Naive thymus-derived CD8-positive, alpha-beta T cell (primary cell): ENCODE measurements around the gene TNKS2. TPM values are rescaled to one million over a fixed set of nuclear protein-coding genes. Genes with fewer than 3 reads are reported as not detected.
A peak's percentile ranks its signal among the peaks of the same experiment; 100 is the strongest.

ENCODE experiments used
- ATAC-seq, 2 donors: fragments of 150-1000 bp; cut with Tn5 transposase in 1 of 2; sonication (Bioruptor Pico), chemical (Tn5 transposase) in 1 of 2; 1 replicate in 1 of 2; 2 replicates in 1 of 2; pipeline ENCODE4 v1.10.0; 2021; ENCODE audit warnings: mild to moderate bottlenecking in 2 of 2, moderate library complexity in 2 of 2
- POLR2A ChIA-PET: fragments of 350-600 bp; sonication (Branson Sonifier 250); formaldehyde crosslinking; loops from one replicate; lab custom pipeline; 2021; ENCODE audit warnings: antibody characterized with exemption; lab: Charles Lee
- DNase-seq, 10 donors: peaks; one replicate each; pipeline versions ENCODE4 v3.0.0 to v3.0.0-alpha.2; 2020 to 2022
- H3K27ac Mint-ChIP-seq, 10 donors: one replicate each; pipeline ENCODE4 v1.8.0; 2020 to 2022; ENCODE audit warnings: mild to moderate bottlenecking in 10 of 10, mixed read lengths in 10 of 10, moderate library complexity in 4 of 10, inconsistent platforms in 1 of 10
- H3K27me3 Mint-ChIP-seq, 5 donors: one replicate each; pipeline ENCODE4 v1.8.0; 2021 to 2022; ENCODE audit warnings: mixed read lengths in 5 of 5
- H3K36me3 Mint-ChIP-seq, 3 donors: one replicate each; pipeline ENCODE4 v1.8.0; 2020 to 2022; ENCODE audit warnings: mixed read lengths in 3 of 3, mild to moderate bottlenecking in 2 of 3, inconsistent platforms in 1 of 3
- H3K4me1 Mint-ChIP-seq, 4 donors: one replicate each; pipeline ENCODE4 v1.8.0; 2021 to 2022; ENCODE audit warnings: mixed read lengths in 4 of 4
- H3K4me3 Mint-ChIP-seq, 10 donors: one replicate each; pipeline ENCODE4 v1.8.0; 2020 to 2022; ENCODE audit warnings: mild to moderate bottlenecking in 10 of 10, mixed read lengths in 10 of 10, moderate library complexity in 6 of 10, inconsistent platforms in 1 of 10
- H3K9me3 Mint-ChIP-seq, 9 donors: one replicate each; pipeline ENCODE4 v1.8.0; 2020 to 2022; ENCODE audit warnings: mixed read lengths in 9 of 9, mild to moderate bottlenecking in 3 of 9, inconsistent platforms in 1 of 9, moderate library complexity in 1 of 9
- polyA plus RNA-seq, 3 donors: library from polyadenylated mRNA; unstranded; fragments of 300-500 nt; fragmentation: Illumina TruSeq; gene quantifications; one replicate each; pipeline ENCODE4 v1.2.3, GENCODE V29; 2021
- total RNA-seq, 8 experiments: library from RNA in 2 of 8; stranded (reverse) in 2 of 8; gene quantifications; one replicate each; pipeline ENCODE4 v1.2.3 and lab custom pipeline; 2021 to 2026

Gene TNKS2
- total and polyA plus RNA-seq, 5 experiments from 2014 or later = 15.2 to 57.7 (median 25.4) TPM

GRCh38 chr10:91774571-91774970 is 23.7 kb upstream of the TNKS2 start:
- Mint-ChIP-seq H3K4me1 (no peaks in the 10 kb centered on the region), H3K27me3 (peaks cover 4 to 21% (median 16%) of the 10 kb centered on the region in 5 donors), H3K36me3 (peaks cover 0 to 2% (median 0%) of the 10 kb centered on the region in 3 donors), H3K4me3 (no peak overlapping the region), H3K9me3 (no peaks in the 10 kb centered on the region), H3K27ac (no peak overlapping the region)
- no peak for ATAC-seq
- no peak for DNase-seq
- POLR2A ChIA-PET = no interaction called here

DNA sequence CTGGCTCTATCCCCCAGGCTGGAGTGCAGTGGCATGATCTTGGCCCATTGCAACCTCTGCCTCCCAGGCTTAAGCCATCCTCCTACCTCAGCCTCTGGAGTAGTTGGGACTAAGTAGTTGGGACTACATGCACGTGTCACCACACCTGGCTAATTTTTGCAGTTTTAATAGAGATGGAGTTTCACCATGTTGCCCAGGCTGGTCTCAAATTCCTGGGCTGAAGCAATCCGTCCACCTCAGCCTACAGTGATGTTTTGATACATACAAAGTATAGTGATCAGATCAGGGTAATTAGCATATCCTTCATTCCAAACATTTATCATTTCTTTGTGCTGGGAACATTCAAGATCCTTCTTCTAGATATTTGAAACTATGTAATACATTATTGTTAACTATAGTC is 22.5 kb upstream of the TNKS2 start:
- H3K27ac Mint-ChIP-seq = no peak overlapping the region
- POLR2A ChIA-PET = no interaction called here

DNA sequence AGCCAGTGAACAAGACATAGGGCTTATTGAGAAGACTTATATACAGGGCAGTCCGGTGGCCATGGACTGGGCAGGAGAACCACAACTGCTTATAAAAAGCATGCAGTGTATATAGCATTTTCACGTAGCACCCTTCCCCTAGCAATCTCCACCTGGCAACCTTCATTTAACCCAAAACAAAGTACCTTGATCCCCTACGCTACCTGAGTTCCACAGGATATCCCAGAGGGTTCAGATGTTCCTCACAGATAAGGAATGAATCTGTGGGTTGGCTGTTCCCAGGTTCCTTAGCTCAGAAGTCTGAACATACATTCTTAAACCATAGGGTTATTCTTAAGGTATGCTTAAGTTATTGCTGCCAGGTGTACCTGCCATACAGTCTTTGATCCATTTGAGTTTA is 22.0 kb upstream of the TNKS2 start:
- no peak for ATAC-seq
- POLR2A ChIA-PET = no interaction called here
- Mint-ChIP-seq H3K4me3 (no peak overlapping the region), H3K9me3 (no peaks in the 10 kb centered on the region), H3K36me3 (peaks cover 0 to 2% (median 0%) of the 10 kb centered on the region in 3 donors), H3K27ac (no peak overlapping the region), H3K4me1 (no peaks in the 10 kb centered on the region), H3K27me3 (peaks cover 6 to 25% (median 16%) of the 10 kb centered on the region in 5 donors)
- no peak for DNase-seq

More for the DNA sequence above, 22.5 kb upstream of the TNKS2 start:
- ATAC-seq (no peak), DNase-seq (no peak)
- Mint-ChIP-seq H3K9me3 (no peaks in the 10 kb centered on the region), H3K27me3 (peaks cover 4 to 21% (median 16%) of the 10 kb centered on the region in 5 donors), H3K36me3 (peaks cover 0 to 2% (median 0%) of the 10 kb centered on the region in 3 donors), H3K4me3 (no peak overlapping the region), H3K4me1 (no peaks in the 10 kb centered on the region)

DNA sequence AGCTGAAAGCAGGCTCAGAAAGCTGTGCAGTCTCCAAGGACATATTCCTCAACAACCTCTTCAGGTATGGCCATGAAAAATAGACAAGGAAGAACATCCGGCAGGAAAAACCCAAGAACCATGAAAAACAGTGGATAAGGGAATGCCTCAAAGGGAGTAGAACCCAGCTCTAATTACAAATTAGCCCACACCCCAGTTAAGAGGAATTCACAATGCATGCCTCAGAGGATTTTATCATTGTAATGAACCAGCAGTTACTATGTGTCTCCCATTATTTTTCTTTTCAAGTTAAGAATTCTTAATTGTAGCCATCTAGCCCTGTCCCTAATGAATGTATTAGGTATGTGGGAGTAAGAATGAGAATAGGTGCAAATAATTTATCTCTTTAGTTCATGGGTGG is 19.7 kb upstream of the TNKS2 start:
- no peak overlapping the region for H3K4me3 Mint-ChIP-seq
- no peaks in the 10 kb centered on the region for H3K4me1 Mint-ChIP-seq
- no peaks in the 10 kb centered on the region for H3K9me3 Mint-ChIP-seq
- H3K27ac Mint-ChIP-seq = no peak overlapping the region
- POLR2A ChIA-PET = no interaction called here
- ATAC-seq (no peak), DNase-seq (no peak)
- H3K27me3 Mint-ChIP-seq = peaks cover 7 to 31% (median 18%) of the 10 kb centered on the region in 5 donors
- H3K36me3 Mint-ChIP-seq = peaks cover 0 to 2% (median 0%) of the 10 kb centered on the region in 3 donors

DNA sequence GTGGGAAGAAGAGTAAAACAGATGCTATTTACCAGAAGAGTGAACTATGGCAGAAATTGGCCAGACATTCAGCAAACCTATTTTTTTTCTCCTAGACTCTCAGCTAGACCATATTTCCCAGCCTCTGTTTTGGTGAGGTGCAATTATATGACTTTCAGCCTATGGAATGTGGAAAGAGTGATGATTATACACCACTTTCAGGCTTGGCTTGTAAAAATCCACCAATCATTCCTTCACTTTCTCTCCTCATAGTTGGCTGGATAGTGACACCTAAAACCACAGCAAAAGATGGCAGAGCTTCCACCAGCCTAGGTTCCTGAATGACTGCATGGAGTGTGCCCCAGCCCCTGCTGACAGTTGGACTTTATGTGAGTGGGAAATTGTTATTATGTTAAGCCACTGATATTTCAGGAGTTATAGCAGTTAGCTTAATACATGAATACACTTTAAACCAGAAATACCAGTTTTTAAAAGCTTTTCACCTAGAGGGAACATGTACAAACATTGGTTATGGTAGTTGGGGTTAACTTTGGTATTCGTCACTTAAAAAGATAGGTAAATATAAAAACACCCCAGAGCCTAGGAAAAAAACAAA is 19.1 kb upstream of the TNKS2 start:
- POLR2A ChIA-PET = no interaction called here
- peaks cover 0 to 2% (median 0%) of the 10 kb centered on the region in 3 donors for H3K36me3 Mint-ChIP-seq

DNA sequence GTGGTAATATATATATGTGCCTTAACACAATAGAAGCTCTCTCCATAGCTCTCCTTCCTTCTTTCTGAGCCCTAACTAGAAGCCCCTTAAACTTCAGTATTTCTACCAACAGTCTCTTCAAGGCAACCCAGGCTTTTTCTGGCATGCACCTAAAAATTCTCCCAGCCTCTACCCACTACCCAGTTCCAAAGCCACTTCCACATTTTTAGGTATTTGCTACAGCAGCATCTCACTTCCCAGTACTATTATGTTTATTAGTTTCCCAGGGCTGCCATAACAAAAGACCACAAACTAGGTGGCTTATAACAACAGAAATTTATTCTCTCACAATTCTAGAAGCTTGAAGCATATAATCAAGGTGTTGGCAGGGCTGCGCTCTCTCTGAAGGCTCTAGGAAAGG is 15.7 kb upstream of the TNKS2 start:
- Mint-ChIP-seq H3K36me3 (peaks cover 0 to 2% (median 0%) of the 10 kb centered on the region in 3 donors), H3K27me3 (peaks cover 1 to 31% (median 14%) of the 10 kb centered on the region in 5 donors), H3K4me1 (no peaks in the 10 kb centered on the region), H3K27ac (no peak overlapping the region), H3K4me3 (no peak overlapping the region), H3K9me3 (no peaks in the 10 kb centered on the region)
- no peak for DNase-seq
- ATAC-seq = no peak
- POLR2A ChIA-PET = no interaction called here

More for the DNA sequence above, 19.1 kb upstream of the TNKS2 start:
- Mint-ChIP-seq H3K4me1 (no peaks in the 10 kb centered on the region), H3K9me3 (no peaks in the 10 kb centered on the region), H3K4me3 (no peak overlapping the region), H3K27me3 (peaks cover 7 to 31% (median 18%) of the 10 kb centered on the region in 5 donors), H3K27ac (no peak overlapping the region)
- ATAC-seq (no peak), DNase-seq (no peak)

- no peaks in the 10 kb centered on the region for H3K4me1 Mint-ChIP-seq
- H3K4me3 Mint-ChIP-seq = no peak overlapping the region
- no peak overlapping the region for H3K27ac Mint-ChIP-seq
- no peaks in the 10 kb centered on the region for H3K36me3 Mint-ChIP-seq
- DNase-seq (no peak), ATAC-seq (no peak)
- peaks cover 0 to 22% (median 12%) of the 10 kb centered on the region in 5 donors for H3K27me3 Mint-ChIP-seq
- H3K9me3 Mint-ChIP-seq = no peaks in the 10 kb centered on the region
- POLR2A ChIA-PET = no interaction called here
Measured at GRCh38 chr10:91785830-91786229, 12.4 kb upstream of the TNKS2 start.

DNA sequence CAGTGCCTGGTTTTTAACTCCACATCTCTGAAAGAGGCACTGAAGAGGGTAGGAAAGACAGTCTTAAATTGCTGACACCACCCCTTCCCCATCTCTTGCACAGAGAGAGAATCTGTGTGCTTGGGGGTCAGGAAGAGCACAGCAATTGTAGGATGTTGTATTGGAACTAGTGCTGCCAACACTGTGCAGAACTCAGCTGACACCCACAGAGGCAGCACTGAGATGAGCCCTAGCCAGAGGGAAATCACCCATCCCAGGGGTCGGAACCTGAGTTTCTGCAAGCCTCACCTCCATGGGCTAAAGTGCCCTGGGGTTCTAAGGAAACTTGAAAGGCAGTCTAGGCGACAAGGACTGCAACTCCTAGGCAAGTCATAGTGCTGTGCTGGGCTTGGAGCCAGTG is 11.0 kb upstream of the TNKS2 start:
- no peak overlapping the region for H3K4me3 Mint-ChIP-seq
- H3K27me3 Mint-ChIP-seq = peaks cover 0 to 12% (median 8%) of the 10 kb centered on the region in 5 donors

GRCh38 chr10:91787810-91788209 is 10.4 kb upstream of the TNKS2 start:
- Mint-ChIP-seq H3K27me3 (peaks cover 0 to 10% (median 4%) of the 10 kb centered on the region in 5 donors), H3K4me1 (no peaks in the 10 kb centered on the region), H3K36me3 (no peaks in the 10 kb centered on the region), H3K4me3 (no peak overlapping the region), H3K9me3 (no peaks in the 10 kb centered on the region), H3K27ac (no peak overlapping the region)
- ATAC-seq (no peak), DNase-seq (no peak)
- POLR2A ChIA-PET = interaction anchor here (1.0 kb wide), 1 partner anchor 10 kb away, joined by 3 read pairs; the partner anchor contains the start of gene TNKS2

More for the DNA sequence above, 11.0 kb upstream of the TNKS2 start:
- POLR2A ChIA-PET = interaction anchor here (1.0 kb wide), 1 partner anchor 11 kb away, joined by 3 read pairs; the partner anchor contains the start of gene TNKS2
- ATAC-seq = no peak
- Mint-ChIP-seq H3K27ac (no peak overlapping the region), H3K36me3 (no peaks in the 10 kb centered on the region), H3K9me3 (no peaks in the 10 kb centered on the region), H3K4me1 (no peaks in the 10 kb centered on the region)
- DNase-seq = no peak

- Mint-ChIP-seq H3K4me1 (no peaks in the 10 kb centered on the region), H3K27ac (no peak overlapping the region), H3K36me3 (no peaks in the 10 kb centered on the region), H3K4me3 (no peak overlapping the region), H3K9me3 (no peaks in the 10 kb centered on the region), H3K27me3 (peaks cover 0 to 5% (median 0%) of the 10 kb centered on the region in 5 donors)
- DNase-seq = no peak
- ATAC-seq = no peak
- POLR2A ChIA-PET = no interaction called here
Measured at GRCh38 chr10:91788527-91788926, 9.7 kb upstream of the TNKS2 start.

DNA sequence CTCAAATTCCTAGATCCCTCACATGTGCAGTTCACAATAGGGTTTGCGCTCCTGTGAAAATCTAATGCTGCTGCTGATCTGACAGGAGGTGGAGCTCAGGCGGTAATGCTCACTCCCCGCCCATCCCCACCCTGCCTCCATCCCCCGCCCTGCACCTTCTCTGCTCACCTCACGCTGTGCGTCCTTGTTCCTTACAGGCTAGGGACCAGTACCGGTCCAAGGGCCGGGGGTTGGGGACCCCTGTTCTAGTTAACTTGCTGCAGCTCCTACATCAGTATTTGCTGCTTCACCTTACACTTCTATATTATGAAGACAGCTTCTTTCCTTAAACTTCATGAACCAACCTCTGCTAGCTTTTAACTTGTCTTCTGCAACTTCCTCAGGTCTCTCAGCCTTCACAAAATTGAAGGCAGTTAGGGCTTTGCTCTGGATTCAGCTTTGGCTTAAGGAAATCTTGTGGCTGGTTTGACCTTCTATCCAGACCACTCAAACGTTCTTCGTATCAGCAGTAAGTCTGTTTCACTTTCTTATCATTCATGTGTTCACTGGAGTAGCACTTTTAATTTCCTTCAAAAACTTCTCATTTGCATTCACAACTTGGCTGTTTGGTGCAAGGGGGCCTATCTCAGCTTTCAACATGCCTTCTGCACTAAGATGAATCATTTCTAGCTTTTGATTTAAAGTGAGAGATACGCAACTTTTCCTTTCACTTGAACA is 1.7 kb upstream of the TNKS2 start:
- H3K27ac Mint-ChIP-seq = peak overlapping the region; percentile 89 to 99 (median 94)
- peaks cover 0 to 18% (median 4%) of the 10 kb centered on the region in 3 donors for H3K36me3 Mint-ChIP-seq
- no peaks in the 10 kb centered on the region for H3K27me3 Mint-ChIP-seq
- peak; percentile 39 to 45 for ATAC-seq
- POLR2A ChIA-PET = interaction anchor here (0.9 to 4.2 kb wide), 5 partner anchors 10 to 387 kb away, joined by 3 to 38 read pairs (median 4); partner anchors contain the start of genes BTAF1, FGFBP3 and HECTD2
- H3K4me1 Mint-ChIP-seq = peaks cover 25 to 53% (median 46%) of the 10 kb centered on the region in 4 donors
- no peaks in the 10 kb centered on the region for H3K9me3 Mint-ChIP-seq
- peak; percentile 25 to 75 (median 48) for DNase-seq
- H3K4me3 Mint-ChIP-seq = peak overlapping the region; percentile 75 to 96 (median 90)

GRCh38 chr10:91797048-91797690 is 1.1 kb upstream of the TNKS2 start:
- POLR2A ChIA-PET = interaction anchor here (0.9 to 4.2 kb wide), 7 partner anchors 10 to 634 kb away, joined by 3 to 38 read pairs (median 7); partner anchors contain the start of genes BTAF1 and FGFBP3
- ATAC-seq (no peak), DNase-seq (no peak)
- no peaks in the 10 kb centered on the region for H3K27me3 Mint-ChIP-seq
- peaks cover 27 to 59% (median 53%) of the 10 kb centered on the region in 4 donors for H3K4me1 Mint-ChIP-seq
- H3K9me3 Mint-ChIP-seq = no peaks in the 10 kb centered on the region
- peak overlapping the region; percentile 75 to 96 (median 90) for H3K4me3 Mint-ChIP-seq
- H3K27ac Mint-ChIP-seq = peak overlapping the region; percentile 89 to 99 (median 94)
- H3K36me3 Mint-ChIP-seq = peaks cover 0 to 25% (median 4%) of the 10 kb centered on the region in 3 donors
